OCI-LY1 (cell line): ENCODE results near the gene IGFBPL1.

Experiments
- EZH2 ChIP-seq: fragments of 200-600 bp; sonication (generic), shearing (Covaris generic); IDR thresholded peaks from 2 replicates; pipeline ENCODE4 v1.8.0; 2017; ENCODE audit warnings: borderline replicate concordance, mixed run types, mild to moderate bottlenecking, antibody characterized with exemption, low read length, moderate library complexity, mixed read lengths
- TF ChIP-seq, protein P1 (sequence below): fragments of 200-600 bp; sonication (generic), shearing (Covaris generic); IDR thresholded peaks from 2 replicates; pipeline ENCODE4 v1.5.1; 2017; ENCODE audit warnings: mild to moderate bottlenecking, antibody characterized with exemption, low read length, moderate library complexity, mixed read lengths

GRCh38 chr9:38394416-38394815 lies 29.8 kb downstream of the IGFBPL1 start:
- TF ChIP-seq, protein P1, sequence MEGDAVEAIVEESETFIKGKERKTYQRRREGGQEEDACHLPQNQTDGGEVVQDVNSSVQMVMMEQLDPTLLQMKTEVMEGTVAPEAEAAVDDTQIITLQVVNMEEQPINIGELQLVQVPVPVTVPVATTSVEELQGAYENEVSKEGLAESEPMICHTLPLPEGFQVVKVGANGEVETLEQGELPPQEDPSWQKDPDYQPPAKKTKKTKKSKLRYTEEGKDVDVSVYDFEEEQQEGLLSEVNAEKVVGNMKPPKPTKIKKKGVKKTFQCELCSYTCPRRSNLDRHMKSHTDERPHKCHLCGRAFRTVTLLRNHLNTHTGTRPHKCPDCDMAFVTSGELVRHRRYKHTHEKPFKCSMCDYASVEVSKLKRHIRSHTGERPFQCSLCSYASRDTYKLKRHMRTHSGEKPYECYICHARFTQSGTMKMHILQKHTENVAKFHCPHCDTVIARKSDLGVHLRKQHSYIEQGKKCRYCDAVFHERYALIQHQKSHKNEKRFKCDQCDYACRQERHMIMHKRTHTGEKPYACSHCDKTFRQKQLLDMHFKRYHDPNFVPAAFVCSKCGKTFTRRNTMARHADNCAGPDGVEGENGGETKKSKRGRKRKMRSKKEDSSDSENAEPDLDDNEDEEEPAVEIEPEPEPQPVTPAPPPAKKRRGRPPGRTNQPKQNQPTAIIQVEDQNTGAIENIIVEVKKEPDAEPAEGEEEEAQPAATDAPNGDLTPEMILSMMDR, result no peak
- no peak for TF ChIP-seq EZH2
